ENCODE results near the gene PCGF2.
A peak's percentile ranks its signal among the peaks of the same experiment; 100 is the strongest.

DNA sequence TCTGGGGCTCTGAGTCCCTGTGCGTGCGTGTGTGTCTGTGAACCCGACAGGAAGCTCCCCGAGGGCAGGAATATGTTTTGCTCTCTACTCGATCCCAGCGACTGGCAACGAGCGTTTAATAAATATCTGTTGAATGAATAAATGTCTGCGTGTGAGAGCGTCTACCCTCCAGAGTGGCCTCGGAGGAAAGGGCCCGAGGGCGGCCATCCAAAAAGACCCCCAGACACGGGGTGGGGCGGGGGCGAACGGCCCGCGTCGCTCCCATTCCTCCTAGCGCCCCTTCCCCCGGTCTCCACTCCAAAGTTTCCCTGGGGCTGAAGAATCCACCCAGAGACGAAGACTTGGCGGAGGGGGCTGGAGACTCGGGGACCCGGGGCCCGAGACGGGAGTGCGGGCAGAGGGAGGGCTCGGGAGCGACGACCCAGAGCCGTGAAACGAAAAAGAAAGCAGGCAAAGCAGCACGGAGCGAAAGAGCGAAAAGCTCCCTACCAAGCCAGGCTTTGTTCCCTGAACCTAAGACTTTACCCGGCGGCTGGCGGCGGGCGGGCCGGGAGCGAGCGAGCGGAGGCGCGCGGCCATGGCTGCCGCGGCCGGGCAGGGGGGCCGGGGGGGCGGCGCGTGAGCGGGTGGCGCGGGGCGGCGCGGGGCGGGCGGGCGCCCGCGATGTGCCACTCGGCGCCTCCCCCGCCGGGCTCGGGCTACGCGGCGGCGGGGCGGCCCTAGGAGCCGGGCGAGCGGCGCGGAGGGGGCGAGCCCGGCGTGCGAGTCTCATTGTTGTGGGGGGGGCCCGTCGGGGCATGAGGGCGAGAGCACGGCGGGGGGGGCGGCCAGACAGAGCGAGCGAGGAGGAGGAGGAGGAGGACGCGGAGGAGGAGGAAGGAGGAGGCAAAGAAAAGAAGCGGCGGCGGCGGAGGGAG is 43.3 kb downstream of the PCGF2 start, which contains the start of gene MLLT6:
- no peak; a peak in 1 of 4 replicates for TF ChIP-seq RAD21 (IDR thresholded peaks at IDR 0.05 in 1 of 2, conservative IDR thresholded peaks at IDR 0.05 in 1 of 2; ENCODE audit: low read depth in 2 of 2, low read length in 2 of 2)
- TF ChIP-seq CREB1 (IDR thresholded peaks at IDR 0.05) = no peak
- no peak for TF ChIP-seq E2F6 (IDR thresholded peaks at IDR 0.05)
- TF ChIP-seq, protein P1, sequence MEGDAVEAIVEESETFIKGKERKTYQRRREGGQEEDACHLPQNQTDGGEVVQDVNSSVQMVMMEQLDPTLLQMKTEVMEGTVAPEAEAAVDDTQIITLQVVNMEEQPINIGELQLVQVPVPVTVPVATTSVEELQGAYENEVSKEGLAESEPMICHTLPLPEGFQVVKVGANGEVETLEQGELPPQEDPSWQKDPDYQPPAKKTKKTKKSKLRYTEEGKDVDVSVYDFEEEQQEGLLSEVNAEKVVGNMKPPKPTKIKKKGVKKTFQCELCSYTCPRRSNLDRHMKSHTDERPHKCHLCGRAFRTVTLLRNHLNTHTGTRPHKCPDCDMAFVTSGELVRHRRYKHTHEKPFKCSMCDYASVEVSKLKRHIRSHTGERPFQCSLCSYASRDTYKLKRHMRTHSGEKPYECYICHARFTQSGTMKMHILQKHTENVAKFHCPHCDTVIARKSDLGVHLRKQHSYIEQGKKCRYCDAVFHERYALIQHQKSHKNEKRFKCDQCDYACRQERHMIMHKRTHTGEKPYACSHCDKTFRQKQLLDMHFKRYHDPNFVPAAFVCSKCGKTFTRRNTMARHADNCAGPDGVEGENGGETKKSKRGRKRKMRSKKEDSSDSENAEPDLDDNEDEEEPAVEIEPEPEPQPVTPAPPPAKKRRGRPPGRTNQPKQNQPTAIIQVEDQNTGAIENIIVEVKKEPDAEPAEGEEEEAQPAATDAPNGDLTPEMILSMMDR (IDR thresholded peaks at IDR 0.05; ENCODE audit: control extremely low read depth in 1 of 3, insufficient read depth in 1 of 3, low read depth in 1 of 3, low read length in 3 of 3) = no peak
- TF ChIP-seq YY1 (IDR thresholded peaks at IDR 0.05; ENCODE audit: low read depth, low read length) = no peak; the same call in 1 of the 2 replicates
- TF ChIP-seq ATF3 (IDR thresholded peaks at IDR 0.05; ENCODE audit: insufficient read depth, low read depth, low read length) = no peak
- peak; percentile 53 for TF ChIP-seq EZH2 (IDR thresholded peaks at IDR 0.05; ENCODE audit: low read depth, low read length, severe bottlenecking)
- no peak for TF ChIP-seq RFX5 (IDR thresholded peaks at IDR 0.05; ENCODE audit: borderline replicate concordance, low read depth, low read length)
- TF ChIP-seq EGR1 (IDR thresholded peaks at IDR 0.05; ENCODE audit: borderline replicate concordance, low read depth, low read length) = no peak
- TF ChIP-seq, protein P2, sequence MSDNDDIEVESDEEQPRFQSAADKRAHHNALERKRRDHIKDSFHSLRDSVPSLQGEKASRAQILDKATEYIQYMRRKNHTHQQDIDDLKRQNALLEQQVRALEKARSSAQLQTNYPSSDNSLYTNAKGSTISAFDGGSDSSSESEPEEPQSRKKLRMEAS (IDR thresholded peaks at IDR 0.05) = no peak
- TF ChIP-seq GABPA (IDR thresholded peaks at IDR 0.05; ENCODE audit: borderline replicate concordance, insufficient read depth, low read length) = no peak
